Hematopoietic multipotent progenitor cell treated with erythropoietin and hydrocortisone succinate and interleukin-3 and kit ligand, for 15 days (in vitro differentiated cells): Measurements from ENCODE around the gene ARL10.

ENCODE experiments used
- DNase-seq: peaks from one replicate; pipeline ENCODE4 v3.0.0-alpha.2; 2015; ENCODE audit warnings: low spot score

ARL10 gene

DNA sequence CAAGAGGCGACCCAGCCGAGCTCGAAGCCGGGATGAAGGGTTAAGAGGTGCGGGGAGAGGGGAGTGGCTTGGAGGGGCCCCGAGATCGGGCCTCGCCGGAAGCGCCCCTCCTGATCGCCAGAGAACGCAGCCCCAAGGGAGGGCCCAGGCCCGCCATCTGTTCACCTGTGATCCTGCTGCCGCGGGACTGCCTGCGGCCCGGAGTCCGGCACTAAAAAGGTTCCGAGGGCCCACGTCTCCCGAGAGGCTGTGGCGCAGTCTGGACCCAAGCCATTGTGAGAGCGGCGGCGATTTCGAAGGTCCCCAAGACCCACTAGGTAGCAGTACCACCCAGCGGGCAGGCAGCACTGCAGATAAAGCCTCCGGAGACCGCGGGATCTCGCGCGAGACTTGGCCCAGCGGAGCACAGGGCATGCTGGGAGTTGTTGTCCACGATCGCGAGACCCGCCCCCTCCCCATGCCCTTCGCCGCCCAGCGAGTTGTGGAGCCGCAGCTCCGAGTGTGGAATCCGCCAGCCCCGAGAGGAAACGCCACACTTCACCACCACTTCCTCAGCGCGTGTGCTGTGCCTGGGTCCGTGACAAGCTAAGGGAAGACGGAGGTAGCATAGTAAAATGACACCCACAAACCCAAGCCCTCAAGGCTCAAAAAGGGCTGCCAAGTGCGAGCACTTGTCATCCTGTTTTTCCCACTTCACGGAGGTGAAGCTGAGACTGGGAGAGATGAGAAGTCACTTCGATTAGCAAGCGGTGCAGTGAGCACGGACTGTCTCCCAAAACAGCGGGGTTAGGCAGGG lies 3.7 kb upstream of the ARL10 start, which contains the start of gene KIAA1191:
Gene KIAA1191 (minus strand): TSS at position 328 of the 796 bp plus-strand sequence. CDS start 2,256 bp downstream, outside the sequence.
- DNase-seq: peak; percentile 89

DNA sequence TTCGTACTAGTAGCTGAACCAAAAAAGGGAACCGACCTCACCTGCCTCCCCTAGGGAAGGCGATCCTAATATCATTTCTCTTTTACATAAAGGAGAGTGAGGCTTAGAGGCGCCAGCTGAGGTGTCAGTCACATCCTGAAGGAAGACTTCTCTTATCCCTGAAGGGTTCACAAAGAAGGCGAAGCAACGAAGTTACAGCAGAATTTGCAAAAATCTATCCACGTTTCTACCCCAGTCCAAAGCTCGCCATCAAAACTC lies 3.1 kb upstream of the ARL10 start:
- no peak for DNase-seq

DNA sequence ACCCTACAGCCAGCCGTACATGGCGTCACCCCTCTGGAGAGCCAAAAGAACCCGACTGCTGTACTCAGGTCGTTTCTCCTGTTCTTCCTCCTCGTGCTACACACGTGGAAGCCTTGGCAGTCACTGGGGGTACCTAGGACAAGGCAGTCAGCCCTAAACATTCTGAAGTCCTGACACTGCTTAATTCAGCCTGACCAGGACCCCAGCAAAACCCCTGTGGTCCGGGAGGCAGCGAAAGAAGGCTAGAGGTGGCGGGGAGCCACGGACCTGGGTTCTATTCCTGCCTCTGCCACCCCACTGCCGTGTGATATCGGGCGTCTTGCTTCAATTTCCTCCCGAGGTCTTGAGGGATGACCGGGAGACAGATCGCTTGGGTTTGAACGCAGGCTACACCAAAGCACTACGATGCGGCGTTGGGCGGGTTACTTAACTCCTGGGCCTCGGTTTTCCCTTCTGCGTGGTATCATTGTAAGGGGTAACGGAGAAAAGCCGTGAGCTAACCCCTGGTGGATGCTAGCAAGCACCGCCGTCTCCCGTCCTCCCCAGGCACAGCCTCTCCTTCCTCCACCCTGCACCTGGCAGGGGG lies 429 bp upstream of the ARL10 start:
- no peak for DNase-seq

DNA sequence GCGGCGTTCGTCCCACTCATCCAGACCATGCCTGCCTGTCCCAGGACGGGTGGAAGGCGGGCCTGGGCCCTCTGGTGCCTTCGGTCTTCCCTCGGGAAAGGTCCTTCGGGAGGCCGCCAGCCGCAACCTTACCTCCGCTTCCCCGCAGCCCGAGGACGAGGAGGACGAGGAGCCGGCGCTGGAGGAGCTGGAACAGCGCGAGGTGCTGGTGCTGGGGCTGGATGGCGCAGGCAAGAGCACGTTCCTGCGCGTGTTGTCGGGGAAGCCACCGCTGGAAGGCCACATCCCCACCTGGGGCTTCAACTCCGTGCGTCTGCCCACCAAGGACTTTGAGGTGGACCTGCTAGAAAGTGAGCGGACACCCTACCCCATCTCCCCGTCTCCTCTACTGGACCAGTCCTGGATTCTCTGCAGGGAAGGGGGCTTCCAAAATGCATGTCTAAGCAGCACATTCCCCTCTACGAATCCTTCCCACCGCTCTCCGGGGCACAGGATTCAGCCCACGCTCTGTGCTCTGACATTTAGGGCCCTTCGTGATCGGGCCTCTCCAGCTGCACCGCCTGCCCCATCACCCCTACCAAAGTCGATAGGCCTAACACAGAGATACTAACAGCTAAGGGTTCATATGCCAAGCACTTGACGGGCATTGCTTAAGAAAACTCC lies 1.1 kb downstream of the ARL10 start:
- DNase-seq: no peak

DNA sequence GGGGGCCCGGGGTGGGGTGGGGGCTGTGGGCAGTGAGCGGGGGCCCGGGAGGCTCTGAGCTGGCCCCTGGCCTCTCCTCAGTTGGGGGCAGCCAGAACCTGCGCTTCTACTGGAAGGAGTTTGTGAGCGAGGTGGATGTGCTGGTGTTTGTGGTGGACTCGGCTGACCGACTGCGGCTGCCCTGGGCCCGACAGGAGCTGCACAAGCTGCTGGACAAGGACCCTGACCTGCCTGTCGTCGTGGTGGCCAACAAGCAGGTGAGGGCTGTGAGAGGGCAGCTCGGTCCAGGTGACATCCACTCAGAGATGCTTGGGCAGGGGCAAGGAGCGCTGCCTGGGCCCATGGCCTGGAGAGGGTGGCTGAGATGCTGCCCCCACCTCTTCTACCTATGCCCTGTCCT lies 3.4 kb downstream of the ARL10 start:
- DNase-seq: no peak

DNA sequence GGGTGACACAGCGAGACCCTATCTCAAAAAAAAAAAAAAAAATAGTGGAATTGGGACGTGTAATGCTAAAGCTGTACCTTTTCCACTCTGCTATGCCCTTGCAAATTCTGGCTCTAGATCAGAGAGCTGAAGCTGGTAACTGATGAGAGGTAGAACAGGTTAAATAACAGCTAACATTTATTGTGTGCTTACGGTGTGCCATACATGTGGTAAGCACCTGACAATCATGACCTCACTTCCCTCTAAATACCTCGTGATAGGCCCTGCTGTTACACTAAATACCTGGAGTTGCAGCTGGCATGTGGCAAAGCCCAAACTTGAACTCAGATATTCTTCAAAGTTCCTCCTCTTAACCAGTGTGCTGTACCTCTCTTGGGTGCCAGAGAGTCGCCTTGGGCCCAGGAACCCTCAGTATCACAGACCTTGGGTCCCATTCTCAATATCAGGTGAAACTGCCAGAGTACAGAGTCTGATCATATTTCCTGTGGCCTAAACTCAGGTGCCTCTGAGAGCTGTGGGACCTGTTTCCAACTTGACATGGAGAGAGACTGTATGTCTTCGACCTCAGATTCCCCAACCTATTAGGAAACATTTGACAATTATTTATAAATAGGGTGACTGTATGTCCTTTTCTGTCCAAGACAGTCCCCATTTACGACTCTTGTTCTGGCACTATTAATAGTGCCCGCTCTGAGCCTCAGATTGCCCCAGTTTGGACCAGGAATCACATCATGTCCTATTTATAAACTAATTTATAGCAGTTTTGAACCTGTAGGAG lies 4.8 kb downstream of the ARL10 start:
- DNase-seq: no peak

DNA sequence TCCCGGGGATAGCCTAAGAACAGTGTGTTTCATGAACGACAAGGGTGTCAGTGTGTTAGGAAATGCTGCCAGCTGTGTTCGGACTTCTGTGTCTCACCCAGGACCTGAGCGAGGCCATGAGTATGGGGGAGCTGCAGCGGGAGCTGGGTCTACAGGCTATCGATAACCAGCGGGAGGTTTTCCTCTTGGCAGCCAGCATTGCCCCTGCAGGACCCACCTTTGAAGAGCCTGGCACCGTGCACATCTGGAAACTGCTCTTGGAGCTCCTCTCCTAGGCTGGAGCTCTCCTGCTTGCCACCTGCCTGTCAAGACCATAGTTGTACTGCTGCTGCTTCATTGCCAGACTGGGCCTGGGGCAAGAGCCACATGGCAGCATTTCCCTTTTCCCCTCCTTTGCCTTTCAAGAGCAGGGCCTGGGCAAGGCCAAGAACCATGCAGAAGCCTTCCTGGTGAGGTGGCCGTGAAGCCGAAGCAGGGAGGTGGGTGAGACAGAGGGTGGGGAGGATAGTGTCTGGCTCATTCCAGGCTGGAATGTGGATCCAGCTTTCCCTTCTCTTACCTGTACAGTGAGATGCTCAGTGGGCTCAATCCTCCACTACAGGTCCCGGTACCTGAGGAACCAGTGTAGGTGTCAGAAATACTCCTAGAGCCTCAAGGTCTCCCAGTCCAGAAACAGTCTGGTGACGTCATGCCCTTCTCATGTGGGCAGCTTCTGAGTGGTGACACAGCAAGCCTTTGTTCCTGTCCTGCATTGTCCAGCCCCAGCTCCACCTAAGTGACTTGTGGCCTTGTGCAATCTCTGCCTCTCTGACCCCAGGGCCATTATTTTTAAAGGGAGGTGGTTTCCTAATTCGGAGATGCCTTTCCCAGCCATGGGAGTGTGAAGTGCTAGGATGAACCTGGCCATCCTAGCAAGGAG lies 6.6 kb downstream of the ARL10 start:
- DNase-seq: no peak

DNA sequence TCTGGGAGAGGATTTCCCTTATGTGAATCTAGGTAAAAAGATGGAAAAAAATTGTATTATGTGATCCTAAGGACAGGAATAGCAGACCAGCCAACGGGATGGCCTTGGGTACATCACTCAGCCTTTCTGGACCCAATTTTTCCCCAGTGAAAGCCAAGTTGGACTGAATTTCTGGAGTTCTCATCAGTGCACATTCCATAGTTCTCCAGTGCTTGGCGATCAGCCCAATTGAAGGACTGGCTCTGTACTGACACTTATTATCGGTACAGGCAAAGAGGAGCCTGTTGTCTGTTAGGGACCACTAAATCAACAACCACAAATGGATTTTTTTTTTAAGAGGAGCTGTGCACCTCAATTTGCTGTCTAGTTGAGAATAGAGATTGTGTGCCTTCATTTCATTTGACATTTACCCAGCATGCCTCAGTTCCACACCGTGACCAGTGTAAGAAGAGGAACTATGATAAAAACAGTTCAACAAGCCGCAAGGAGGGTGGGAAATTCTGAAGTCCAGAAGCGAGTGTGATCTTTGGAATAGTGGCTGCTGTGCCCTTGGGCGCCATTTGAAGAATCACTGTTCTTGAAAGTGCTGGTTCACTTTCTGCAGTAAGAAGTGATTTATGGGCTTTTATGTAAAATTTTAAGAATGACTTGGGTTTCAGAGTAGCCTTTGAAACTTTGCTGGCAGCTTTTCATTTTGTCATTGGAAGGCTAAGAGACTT lies 8.0 kb downstream of the ARL10 start:
- DNase-seq: no peak

DNA sequence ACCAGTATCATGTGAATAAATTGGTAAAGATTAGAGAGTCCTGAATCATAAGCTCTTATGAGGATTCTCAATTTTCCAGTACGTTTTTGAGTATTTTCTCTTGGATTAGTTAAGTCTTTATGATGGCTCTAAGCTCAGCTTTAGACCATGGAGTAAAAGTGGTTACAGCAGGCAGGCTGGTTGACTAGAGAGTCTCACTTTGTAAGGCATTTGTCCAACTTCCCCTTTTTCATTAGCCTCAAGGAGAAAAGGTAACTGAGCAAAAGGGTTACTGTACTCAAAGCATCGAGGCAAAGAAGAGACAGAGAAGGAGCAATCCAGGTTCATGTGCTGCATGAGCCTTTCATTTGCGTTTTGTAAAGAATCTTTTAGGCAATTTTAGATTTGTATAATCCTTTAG lies 14.6 kb downstream of the ARL10 start:
- DNase-seq: no peak

DNA sequence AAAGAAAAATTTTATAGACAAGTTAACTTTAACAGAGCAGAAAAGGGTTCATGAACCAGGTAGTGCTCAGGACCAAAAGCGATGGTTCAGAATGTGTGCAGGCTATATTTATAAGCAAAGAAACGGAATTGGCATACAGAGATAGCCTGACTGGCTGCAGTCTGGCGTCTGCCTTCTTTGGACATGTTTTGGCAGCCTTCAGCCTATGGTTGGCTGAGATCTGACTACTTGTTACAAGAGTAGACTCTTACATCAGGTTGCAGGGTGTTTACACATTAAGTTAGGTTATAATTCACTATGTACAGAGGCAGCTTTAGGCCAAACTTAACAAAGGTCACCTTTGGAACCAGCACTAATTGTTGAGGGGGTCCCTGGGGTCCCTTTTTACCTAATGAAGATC lies 16.1 kb downstream of the ARL10 start:
- no peak for DNase-seq

DNA sequence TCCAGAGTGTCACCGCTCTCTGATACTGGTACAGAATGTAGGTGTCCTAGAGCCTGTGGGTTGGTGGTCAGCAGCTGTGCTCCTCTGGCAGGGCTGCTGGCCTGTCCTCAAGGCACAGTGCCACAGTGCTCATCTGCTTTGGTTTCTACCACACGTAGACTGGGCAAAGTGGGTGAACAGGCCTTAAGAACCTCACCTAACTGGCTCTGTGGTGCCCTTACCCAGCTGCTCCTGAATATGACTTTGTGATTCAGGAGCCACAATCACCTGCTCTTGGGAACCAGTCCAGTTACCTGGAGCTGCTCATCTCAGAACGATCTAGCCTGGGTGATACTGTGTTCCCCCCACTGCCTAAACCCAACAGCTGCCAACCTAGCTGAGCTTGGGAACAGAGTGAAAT lies 16.7 kb downstream of the ARL10 start:
- no peak for DNase-seq

DNA sequence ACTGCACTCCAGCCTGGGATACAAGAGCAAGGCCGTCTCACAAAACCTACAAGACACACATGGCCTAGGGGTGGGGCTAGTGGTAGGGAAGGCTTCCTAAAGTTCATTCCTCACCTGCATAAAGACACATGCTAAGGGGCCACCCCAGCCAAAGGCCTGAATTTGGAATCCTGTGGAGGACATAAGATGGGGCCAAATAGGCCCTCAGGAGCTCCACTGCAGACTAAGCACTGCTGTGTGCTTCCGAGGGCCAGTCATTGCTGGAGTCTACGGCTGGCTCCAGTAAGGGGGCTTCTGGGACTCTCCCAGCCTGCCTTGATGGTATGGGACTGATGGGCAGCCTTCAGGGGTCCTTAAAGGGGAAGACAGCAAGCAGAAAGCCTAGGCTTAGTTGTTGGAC lies 17.4 kb downstream of the ARL10 start:
- no peak for DNase-seq

DNA sequence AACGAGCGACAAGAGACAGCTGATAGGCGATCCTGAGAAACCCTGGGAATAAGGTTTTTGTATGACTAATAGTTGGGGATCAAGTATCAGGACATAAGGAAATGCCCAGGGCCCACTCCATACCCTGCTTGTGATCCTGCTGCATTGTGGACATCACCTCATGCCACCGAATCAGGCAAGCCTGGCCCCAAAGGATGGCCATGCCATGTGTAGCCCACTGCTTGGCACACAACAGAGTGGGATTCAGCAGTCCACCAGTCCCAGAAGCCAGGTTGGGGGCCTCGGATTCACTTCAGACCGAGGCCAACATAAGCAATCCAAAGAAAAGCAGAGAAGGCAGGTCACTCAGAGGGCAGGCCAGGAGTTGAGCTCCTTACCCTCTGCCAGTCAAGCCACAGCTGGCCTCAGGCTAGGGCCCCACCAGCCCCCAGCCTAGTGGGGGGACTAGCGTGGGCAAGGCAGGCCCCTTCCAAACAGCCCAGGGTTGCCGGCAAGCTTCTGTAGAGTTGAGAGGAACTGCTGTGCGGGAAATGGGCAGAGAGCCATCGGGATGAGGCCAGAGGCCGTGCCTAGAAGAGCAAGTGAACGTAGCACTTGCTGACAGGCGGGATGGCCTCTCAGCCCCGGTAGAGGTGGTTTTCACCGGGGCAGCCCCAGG lies 18.1 kb downstream of the ARL10 start:
- DNase-seq: no peak

DNA sequence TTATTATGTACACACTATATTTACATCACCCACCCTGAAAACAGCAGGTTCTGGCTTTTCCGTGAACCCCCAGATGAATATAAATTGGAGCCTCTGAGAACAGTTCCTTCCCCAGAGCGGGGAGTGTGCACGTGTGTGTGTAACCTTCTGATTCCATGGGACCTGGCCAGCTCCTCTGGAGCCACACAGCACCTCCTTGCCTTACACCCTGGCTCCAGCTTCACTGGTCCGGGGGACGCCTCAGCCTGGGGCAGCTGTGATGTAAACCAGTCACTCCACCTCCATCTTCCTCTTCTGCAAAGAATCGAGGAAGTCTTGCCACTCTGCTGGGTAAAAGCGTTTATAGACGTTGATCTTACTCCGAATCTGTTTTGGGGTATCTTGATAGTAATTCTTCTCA lies 18.7 kb downstream of the ARL10 start:
- no peak for DNase-seq

DNA sequence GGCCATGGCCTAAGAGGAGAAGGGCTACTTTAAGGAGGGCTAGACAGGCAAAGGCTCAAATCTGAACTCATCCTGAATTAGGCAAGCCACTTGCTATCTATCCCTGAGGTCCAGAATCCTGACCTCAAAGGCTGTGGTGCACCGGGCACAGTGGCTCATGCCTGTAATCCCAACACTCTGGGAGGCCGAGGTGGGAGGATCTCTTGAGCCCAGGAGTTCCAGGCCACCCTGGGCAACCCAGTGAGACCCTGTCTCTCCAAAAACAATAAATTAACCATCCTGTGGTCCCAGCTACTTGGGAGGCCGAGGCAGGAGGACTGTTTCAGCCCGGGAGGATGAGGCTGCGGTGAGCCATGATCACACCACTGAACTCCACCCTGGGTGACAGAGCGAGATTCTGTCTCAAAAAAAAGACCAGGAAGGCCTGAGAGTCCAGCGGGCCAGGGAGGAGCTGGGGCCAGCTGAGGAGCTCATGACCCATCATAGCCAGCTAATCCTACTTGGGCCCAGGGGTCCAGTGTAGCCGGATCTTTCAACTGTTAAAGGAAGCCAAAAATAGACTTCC lies 19.2 kb downstream of the ARL10 start:
- no peak for DNase-seq

DNA sequence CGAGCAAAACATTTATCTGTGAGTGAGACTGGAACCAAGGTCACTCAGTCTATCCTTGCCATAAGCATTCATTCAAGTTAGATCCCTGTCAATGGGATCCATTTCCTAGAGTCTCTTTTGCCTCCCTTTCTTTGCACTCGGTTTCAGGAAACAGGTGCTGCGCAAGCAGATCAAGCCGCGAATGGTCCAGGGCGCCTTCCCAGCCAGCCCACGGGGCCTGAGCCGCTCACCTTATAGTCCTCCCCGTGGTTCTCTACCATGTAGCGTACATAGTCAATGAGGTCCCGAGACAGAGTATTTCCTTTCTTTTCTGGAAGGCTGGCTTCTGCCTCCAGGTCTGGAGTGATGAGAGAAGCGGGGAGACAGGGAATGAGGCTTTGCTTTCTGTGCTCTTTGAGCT lies 19.7 kb downstream of the ARL10 start:
- DNase-seq: no peak

DNA sequence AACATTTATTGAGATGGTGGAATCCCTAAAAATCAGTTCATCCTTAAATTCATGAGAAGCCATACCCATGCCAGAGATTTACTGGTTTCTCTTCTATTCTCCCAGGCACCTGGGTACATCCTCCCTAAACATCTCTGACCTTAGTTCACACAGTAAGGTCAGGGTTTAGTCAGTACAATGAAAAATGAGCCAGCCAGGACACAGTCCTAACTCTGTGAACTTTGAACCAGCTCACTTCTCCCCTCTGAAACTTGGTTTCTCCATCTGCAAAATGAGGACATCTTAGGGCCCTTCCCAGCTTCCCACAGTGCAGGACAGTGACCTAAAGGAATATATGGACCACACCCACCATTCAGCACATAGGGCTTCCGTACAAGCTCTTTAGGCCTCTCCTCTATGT lies 21.2 kb downstream of the ARL10 start:
- DNase-seq: no peak

DNA sequence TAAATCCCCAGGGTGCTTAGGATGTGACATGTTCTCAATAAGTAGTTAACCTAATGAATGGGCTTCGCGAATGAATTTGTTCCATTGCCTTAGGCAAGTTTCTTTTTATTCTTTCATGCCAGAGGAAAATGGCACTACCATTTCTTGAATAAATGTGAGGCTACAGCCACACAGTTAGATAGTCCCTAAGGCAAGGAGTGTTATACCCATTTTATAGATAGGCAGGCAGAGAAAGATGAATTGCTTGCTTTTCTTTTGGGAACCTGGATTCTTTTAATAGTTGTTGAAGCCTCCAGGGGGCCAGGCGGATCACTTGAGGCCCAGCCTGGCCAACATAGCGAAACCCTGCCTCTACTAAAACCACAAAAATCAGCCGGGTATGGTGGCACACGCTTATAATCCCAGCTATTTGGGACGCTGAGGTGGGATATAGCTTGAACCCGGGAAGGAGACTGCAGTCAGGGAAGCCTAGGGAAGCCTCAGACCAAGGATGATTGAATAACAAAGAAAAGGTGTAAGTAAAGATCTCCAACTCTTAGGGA lies 22.2 kb downstream of the ARL10 start:
- no peak for DNase-seq

DNA sequence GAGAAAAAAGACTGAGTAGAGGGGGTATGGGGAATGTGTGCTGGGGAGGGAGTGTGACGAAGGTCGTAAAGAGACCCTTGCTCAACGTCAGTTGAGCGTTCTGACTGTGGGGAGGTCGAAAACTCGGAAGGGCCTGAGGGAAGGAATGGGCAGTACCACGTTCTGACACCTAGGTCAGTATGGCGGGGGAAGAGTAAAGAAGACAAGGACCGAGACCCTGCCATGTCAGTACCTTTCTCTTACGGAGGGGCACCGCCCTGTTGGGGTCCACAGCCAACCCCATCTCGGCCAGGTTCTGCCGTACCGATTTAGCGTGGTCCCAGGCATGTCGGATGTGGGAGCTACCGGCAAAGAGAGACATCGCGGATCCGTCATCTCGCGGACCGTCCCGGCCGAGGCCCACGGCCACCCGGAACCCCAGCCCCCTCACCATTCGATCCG lies 22.7 kb downstream of the ARL10 start:
- no peak for DNase-seq
